PC-3 (cell line): Measurements from ENCODE around the gene UQCRC2. TPM values are rescaled to one million over a fixed set of nuclear protein-coding genes. Genes with fewer than 3 reads are reported as not detected.

Source experiments
- ATAC-seq: fragments of 200-7000 bp; cut with Tn5 transposase; 2 replicates; pipeline ENCODE4 v1.9.1; 2020; ENCODE audit warnings: mild to moderate bottlenecking, moderate library complexity
- BruUV-seq: library from RNA; stranded (reverse); fragments of 400-500 nt; replicated peaks from 2 replicates; lab custom pipeline; 2021; lab: Mats Ljungman, UMichigan
- CTCF ChIA-PET: fragments of 300-600 bp; sonication (Branson Sonifier 250); formaldehyde crosslinking; loops from one replicate; lab custom pipeline; 2022; ENCODE audit warnings: antibody characterized with exemption; lab: Charles Lee
- POLR2A ChIA-PET: fragments of 300-600 bp; sonication (Branson Sonifier 250); formaldehyde crosslinking; loops from one replicate; lab custom pipeline; 2022; ENCODE audit warnings: antibody characterized with exemption; ENCODE audit not compliant: unreplicated experiment; lab: Charles Lee
- DNase-seq: peaks from one replicate; pipeline ENCODE4 v3.0.0-alpha.2; 2015
- H2AFZ ChIP-seq: fragments of 300-600 bp; sonication (generic); 2 replicates; pipeline ENCODE4 v1.6.0; 2016; ENCODE audit warnings: antibody characterized with exemption, low read length
- H3F3A ChIP-seq: fragments of 300-600 bp; sonication (generic); one replicate; pipeline ENCODE4 v1.6.0; 2017; ENCODE audit warnings: antibody characterized with exemption, low read length, control low read depth, mild to moderate bottlenecking; ENCODE audit not compliant: unreplicated experiment
- H3K27ac ChIP-seq: fragments of 300-600 bp; sonication (generic); 2 replicates; pipeline ENCODE4 v1.5.1; 2016; ENCODE audit warnings: mild to moderate bottlenecking, low read length
- H3K27me3 ChIP-seq: fragments of 300-600 bp; sonication (generic); 2 replicates; pipeline ENCODE4 v1.6.1; 2016; ENCODE audit warnings: low read length, mixed read lengths
- H3K36me3 ChIP-seq: fragments of 300-600 bp; sonication (generic); 2 replicates; pipeline ENCODE4 v1.6.1; 2016; ENCODE audit warnings: low read depth, mixed run types, low read length, mixed read lengths
- H3K4me1 ChIP-seq: fragments of 300-600 bp; sonication (generic); 2 replicates; pipeline ENCODE4 v1.5.1; 2016; ENCODE audit warnings: low read length; ENCODE audit not compliant: insufficient read depth
- H3K4me2 ChIP-seq: fragments of 300-600 bp; sonication (generic); 2 replicates; pipeline ENCODE4 v1.6.0; 2016; ENCODE audit warnings: low read length
- H3K4me3 ChIP-seq: fragments of 300-600 bp; sonication (generic); 2 replicates; pipeline ENCODE4 v1.5.1; 2016; ENCODE audit warnings: mild to moderate bottlenecking, low read length, mixed read lengths
- H3K79me2 ChIP-seq: fragments of 300-600 bp; sonication (generic); 2 replicates; pipeline ENCODE4 v1.6.1; 2017; ENCODE audit warnings: low read length, mixed read lengths
- H3K9ac ChIP-seq: fragments of 300-600 bp; sonication (generic); 2 replicates; pipeline ENCODE4 v1.6.0; 2016; ENCODE audit warnings: mild to moderate bottlenecking, low read length
- H3K9me2 ChIP-seq: fragments of 300-600 bp; sonication (generic); replicated peaks from 2 replicates; pipeline ENCODE4 v1.6.1; 2016; ENCODE audit warnings: mixed run types, low read length, mixed read lengths
- H3K9me3 ChIP-seq: fragments of 300-600 bp; sonication (generic); 2 replicates; pipeline ENCODE4 v1.6.1; 2016; ENCODE audit warnings: low read length, mixed read lengths
- H4K20me1 ChIP-seq: fragments of 300-600 bp; sonication (generic); 2 replicates; pipeline ENCODE4 v1.6.1; 2016; ENCODE audit warnings: low read length, mixed read lengths
- EZH2 ChIP-seq: fragments of 300-600 bp; sonication (generic); IDR thresholded peaks from one replicate; pipeline ENCODE4 v1.6.1; 2017; ENCODE audit warnings: antibody characterized with exemption, mild to moderate bottlenecking, low read length; ENCODE audit not compliant: unreplicated experiment
- EZH2phosphoT487 ChIP-seq: fragments of 300-600 bp; sonication (generic); IDR thresholded peaks from 2 replicates; pipeline ENCODE4 v1.6.1; 2018; ENCODE audit warnings: mild to moderate bottlenecking, antibody characterized with exemption, low read length, borderline replicate concordance
- intact Hi-C: fragments of 100-400 bp; cut with micrococcal nuclease; formaldehyde crosslinking; loops from 2 replicates; pipeline ENCODE4 v1.9.0; 2023
- total RNA-seq: library from RNA; depleted of rRNA; stranded (reverse); fragments of >200 nt; gene quantifications from 2 replicates; pipeline ENCODE4 v1.2.3, GENCODE V29; 2014
- TF ChIP-seq, protein P1 (sequence below): fragments of 300-600 bp; sonication (generic); conservative IDR thresholded peaks from 2 replicates; pipeline ENCODE4 v1.5.1; 2017; ENCODE audit warnings: antibody characterized with exemption, low read depth, mild to moderate bottlenecking, low read length

Gene UQCRC2
- total RNA-seq, 1 experiment from 2014 or later = 116 TPM

DNA sequence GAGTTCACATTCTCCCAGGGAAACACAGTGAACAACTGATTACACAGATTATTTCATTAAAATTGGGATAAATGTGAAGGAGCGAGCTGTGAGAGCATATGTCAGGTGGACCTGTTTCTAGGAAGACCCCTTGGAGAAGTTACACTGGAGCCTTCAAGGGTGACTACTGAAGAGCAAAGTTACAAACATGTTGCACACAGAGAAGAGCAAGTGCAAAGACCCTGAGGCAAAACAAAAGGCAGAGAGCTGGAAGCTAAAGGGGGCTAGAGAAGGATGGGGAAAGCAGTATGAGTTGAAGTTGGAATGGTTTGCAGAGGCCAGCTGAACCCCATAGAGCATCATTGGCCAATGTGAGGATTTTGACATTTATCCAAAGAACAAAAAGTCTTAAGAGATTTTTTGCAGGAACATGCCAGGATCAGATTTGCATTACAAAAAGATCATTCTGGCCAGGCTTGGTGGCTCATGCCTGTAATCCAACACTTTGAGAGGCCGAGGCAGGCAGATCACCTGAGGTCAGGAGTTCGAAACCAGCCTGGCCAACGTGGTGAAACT is 33.6 kb downstream of the UQCRC2 start:
- Histone ChIP-seq H3K9me3 (no peaks in the 10 kb centered on the region), H2AFZ (no peak overlapping the region), H3K9me2 (no peaks in the 10 kb centered on the region), H3K79me2 (no peaks in the 10 kb centered on the region), H3K4me1 (peaks cover 21% of the 10 kb centered on the region), H3K27me3 (no peaks in the 10 kb centered on the region), H4K20me1 (no peaks in the 10 kb centered on the region), H3K4me2 (no peak overlapping the region), H3K27ac (peak overlapping the region; percentile 27; the same call in 1 of the 2 replicates), H3K9ac (no peak overlapping the region), H3K36me3 (peaks cover 25% of the 10 kb centered on the region), H3F3A (peaks cover 2% of the 10 kb centered on the region), H3K4me3 (no peak overlapping the region)
- ChIA-PET CTCF (no interaction called here), POLR2A (no interaction called here)
- intact Hi-C loops = no loop called here
- ATAC-seq (no peak), DNase-seq (no peak)
- no peak for TF ChIP-seq EZH2
- TF ChIP-seq, protein P1, sequence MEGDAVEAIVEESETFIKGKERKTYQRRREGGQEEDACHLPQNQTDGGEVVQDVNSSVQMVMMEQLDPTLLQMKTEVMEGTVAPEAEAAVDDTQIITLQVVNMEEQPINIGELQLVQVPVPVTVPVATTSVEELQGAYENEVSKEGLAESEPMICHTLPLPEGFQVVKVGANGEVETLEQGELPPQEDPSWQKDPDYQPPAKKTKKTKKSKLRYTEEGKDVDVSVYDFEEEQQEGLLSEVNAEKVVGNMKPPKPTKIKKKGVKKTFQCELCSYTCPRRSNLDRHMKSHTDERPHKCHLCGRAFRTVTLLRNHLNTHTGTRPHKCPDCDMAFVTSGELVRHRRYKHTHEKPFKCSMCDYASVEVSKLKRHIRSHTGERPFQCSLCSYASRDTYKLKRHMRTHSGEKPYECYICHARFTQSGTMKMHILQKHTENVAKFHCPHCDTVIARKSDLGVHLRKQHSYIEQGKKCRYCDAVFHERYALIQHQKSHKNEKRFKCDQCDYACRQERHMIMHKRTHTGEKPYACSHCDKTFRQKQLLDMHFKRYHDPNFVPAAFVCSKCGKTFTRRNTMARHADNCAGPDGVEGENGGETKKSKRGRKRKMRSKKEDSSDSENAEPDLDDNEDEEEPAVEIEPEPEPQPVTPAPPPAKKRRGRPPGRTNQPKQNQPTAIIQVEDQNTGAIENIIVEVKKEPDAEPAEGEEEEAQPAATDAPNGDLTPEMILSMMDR = no peak
- no peak for TF ChIP-seq EZH2phosphoT487
- no TSS peak for BruUV-seq

DNA sequence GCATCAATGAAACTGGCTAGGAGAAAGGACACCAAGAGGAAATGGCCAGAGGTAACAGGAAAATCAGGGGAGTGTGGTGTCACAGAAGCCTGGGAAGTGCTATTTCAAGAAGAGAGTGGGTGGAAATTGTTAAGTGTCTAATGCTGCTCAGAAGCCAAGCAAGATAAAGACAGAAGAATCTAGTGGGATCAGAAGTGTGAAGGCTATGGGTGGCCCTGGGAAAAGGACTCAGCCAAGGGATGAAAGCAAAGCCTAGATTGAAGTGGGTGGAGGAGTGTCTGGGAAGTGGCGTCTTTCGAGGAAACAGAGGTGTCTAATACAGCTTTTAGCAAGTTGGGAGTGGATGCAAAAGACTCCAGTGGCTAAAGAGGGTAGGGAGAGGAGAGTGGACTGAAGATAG is 34.3 kb downstream of the UQCRC2 start:
- Histone ChIP-seq H3K4me1 (peaks cover 21% of the 10 kb centered on the region), H3F3A (peaks cover 2% of the 10 kb centered on the region), H3K36me3 (peaks cover 20% of the 10 kb centered on the region), H3K4me2 (no peak overlapping the region), H3K9me3 (no peaks in the 10 kb centered on the region), H3K9ac (no peak overlapping the region), H4K20me1 (no peaks in the 10 kb centered on the region), H3K4me3 (no peak overlapping the region), H3K27me3 (no peaks in the 10 kb centered on the region), H3K79me2 (no peaks in the 10 kb centered on the region), H3K9me2 (no peaks in the 10 kb centered on the region), H3K27ac (peak overlapping the region; percentile 27), H2AFZ (no peak overlapping the region)
- peak; percentile 11 for DNase-seq
- BruUV-seq = no TSS peak
- TF ChIP-seq, protein P1 = no peak
- no peak for TF ChIP-seq EZH2phosphoT487
- TF ChIP-seq EZH2 = no peak
- intact Hi-C loops = no loop called here
- POLR2A ChIA-PET = no interaction called here
- no peak for ATAC-seq
- CTCF ChIA-PET = no interaction called here

DNA sequence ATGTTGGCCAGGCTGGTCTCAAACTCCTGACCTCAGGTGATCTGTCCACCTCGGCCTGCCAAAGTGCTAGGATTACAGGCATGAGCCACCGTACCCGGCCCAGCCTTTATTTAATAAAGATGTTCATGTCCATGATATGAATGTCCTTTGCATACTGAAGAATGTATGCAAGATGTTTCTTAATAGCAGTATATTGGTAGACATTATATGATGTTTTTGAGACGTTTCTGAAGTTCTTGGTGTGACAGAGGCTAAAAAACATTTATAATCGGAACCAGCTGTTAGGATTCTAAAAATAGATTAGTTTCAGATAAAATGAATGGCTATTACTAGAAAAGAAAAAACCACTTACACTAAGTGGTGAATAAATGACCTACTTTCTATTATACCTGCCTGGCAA is 36.0 kb downstream of the UQCRC2 start:
- H3K36me3 ChIP-seq = peaks cover 4% of the 10 kb centered on the region; the same call in 1 of the 2 replicates
- intact Hi-C loops = no loop called here
- H3F3A ChIP-seq = peaks cover 2% of the 10 kb centered on the region
- TF ChIP-seq, protein P1 = no peak
- TF ChIP-seq EZH2 (no peak), EZH2phosphoT487 (no peak)
- H3K4me3 ChIP-seq = no peak overlapping the region
- no peaks in the 10 kb centered on the region for H3K79me2 ChIP-seq
- no peaks in the 10 kb centered on the region for H4K20me1 ChIP-seq
- POLR2A ChIA-PET = interaction anchor here (0.5 kb wide), 1 partner anchor 12 kb away, joined by 5 read pairs; no protein-coding TSS in a partner anchor
- H3K27ac ChIP-seq = peak overlapping the region; percentile 27
- no peaks in the 10 kb centered on the region for H3K9me2 ChIP-seq
- H2AFZ ChIP-seq = no peak overlapping the region
- H3K4me1 ChIP-seq = peaks cover 21% of the 10 kb centered on the region
- no peaks in the 10 kb centered on the region for H3K27me3 ChIP-seq
- BruUV-seq = no TSS peak
- CTCF ChIA-PET = interaction anchor here (0.7 kb wide), 1 partner anchor 21 kb away, joined by 10 read pairs; no protein-coding TSS in a partner anchor
- H3K4me2 ChIP-seq = no peak overlapping the region
- no peaks in the 10 kb centered on the region for H3K9me3 ChIP-seq
- DNase-seq (no peak), ATAC-seq (no peak)
- H3K9ac ChIP-seq = no peak overlapping the region
